GM18499 (cell line): ENCODE data around the gene ENTREP1.

ENCODE experiments used
- ATAC-seq: cut with Tn5 transposase; IDR thresholded peaks from one replicate; pipeline ENCODE4 v1.9.1; 2021; ENCODE audit warnings: moderate number of reproducible peaks; ENCODE audit not compliant: insufficient read depth, unreplicated experiment

Gene ENTREP1

GRCh38 chr9:69357821-69358220 is 32.8 kb downstream of the ENTREP1 start:
- no peak for ATAC-seq

DNA sequence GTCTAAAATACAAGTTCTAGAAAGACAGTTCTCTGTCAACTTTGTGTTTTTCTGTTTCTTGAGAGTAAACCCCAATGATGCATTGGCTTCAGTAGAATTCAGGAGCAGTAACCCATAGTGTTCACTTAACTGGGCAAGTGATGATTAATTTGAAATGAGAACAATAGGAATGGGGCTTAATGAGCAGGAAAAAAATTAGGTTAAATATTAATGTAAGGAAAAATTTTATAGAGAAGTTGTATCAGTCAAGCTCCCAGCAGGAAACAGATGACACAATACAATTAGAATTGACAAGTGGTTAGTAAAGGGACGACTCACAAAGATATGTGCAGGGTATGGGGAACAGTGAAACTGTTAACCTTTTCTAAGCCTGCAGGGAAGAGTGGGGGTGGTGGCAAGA is 38.2 kb downstream of the ENTREP1 start:
- ATAC-seq: no peak

DNA sequence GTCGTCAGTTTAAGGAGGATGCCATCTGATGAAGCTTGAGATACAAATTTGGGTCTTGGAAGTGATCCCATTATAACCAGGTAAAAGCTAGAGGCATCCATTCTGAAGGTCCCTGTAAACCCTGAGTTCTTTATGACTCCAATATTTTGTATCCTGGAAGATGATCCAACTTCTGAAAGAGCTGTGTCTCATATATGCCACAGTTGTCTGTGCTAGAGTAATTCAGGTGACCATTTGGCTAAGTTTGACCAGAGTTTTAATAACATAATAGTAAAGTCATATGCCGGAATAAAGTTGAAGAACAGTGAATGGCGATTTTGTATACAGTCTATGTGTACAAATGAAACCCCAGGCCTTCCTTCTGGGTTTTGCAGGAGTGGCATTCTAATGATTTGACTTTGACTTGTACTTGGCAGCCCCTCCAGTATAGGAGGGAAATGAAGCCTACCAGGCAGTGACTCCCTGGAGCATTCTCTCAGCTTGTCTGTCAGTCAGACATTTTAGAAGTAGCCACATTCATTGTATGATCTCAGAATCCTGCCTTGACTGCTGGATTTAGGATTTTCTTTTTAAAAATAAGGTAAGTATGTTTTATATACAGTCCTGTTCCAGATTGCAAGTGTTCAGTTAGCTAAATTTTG is 39.6 kb downstream of the ENTREP1 start:
- ATAC-seq: no peak

- no peak for ATAC-seq
Observed at GRCh38 chr9:69370430-69370829, 45.4 kb downstream of the ENTREP1 start.

- no peak for ATAC-seq
Observed at GRCh38 chr9:69371001-69371400, 46.0 kb downstream of the ENTREP1 start.

- no peak for ATAC-seq
Observed at GRCh38 chr9:69376651-69377050, 51.6 kb downstream of the ENTREP1 start.

- ATAC-seq: no peak
Observed at GRCh38 chr9:69377291-69377690, 52.3 kb downstream of the ENTREP1 start.

- ATAC-seq: no peak
Observed at GRCh38 chr9:69377981-69378380, 53.0 kb downstream of the ENTREP1 start.

DNA sequence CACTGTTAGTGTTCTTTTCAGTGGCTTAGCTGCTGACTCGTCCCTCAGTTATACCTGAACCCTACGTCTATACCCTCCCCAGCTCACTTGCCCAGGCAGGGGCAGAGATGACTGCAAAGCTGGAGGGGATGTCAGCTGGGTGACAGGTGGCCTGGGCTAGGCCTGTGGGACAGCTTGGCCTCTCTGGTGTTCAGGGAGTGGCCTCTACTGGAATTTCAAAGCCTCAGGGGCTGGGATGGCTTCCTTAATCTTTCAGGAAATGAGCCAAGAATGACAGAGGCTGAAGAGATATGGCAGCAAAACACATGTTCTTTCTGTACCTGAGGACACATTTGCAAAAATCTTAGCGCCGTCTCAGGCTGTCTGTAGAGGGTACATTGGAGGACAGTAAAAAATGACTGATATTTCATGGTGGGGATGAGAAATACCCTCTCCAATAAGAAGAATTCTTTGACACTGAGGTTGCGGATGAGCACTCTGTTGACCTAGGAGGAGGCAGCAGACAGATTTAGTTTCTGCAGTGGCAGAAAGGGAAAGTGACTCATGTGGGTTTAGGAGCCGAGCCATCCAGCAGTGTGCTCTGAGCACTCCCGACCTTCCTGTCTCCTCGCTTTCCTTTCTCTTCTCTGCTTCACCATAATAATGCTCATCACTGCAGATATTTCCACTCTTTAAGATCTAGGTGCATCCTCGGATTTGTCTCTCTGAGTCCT is 54.4 kb downstream of the ENTREP1 start:
- no peak for ATAC-seq

DNA sequence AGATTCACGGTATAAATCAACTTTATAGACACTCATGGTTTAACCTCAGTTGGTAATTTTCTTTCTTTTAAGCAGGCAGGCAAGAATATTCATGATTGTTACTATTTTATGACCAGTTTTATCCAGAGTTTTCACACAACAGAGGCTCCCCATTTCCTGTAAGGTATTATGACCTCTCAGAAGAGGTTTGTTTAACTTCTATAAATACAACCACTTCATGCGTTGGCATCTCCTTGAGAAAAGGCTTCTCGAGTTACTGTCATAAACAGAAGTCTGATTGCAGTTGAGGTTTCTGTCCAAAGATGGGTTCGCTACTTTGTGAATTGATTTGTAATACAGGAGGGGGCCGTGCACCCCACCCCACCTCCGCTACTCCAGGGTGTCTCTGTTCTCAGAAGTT is 55.3 kb downstream of the ENTREP1 start:
- no peak for ATAC-seq

- no peak for ATAC-seq
Observed at GRCh38 chr9:69380811-69381210, 55.8 kb downstream of the ENTREP1 start.

DNA sequence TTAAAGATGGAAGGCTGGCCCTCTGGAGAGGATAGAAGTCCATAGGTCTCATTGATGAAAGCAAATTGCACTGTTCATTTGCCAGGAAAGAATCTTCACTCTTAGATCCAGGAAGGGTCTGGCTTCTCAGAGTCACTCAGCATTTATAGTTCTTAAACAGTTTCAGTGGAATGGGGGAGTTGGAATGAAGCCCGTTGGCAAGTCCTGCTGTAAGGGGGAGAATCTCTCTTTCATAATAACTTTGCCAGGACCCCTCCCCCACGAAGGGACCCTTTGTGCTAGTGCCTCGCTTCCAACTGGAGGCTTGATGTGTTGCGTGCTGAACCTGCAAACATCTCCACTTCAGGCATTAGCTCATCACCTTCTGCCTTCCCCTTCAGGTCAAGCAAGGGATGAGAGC is 57.1 kb downstream of the ENTREP1 start:
- no peak for ATAC-seq

DNA sequence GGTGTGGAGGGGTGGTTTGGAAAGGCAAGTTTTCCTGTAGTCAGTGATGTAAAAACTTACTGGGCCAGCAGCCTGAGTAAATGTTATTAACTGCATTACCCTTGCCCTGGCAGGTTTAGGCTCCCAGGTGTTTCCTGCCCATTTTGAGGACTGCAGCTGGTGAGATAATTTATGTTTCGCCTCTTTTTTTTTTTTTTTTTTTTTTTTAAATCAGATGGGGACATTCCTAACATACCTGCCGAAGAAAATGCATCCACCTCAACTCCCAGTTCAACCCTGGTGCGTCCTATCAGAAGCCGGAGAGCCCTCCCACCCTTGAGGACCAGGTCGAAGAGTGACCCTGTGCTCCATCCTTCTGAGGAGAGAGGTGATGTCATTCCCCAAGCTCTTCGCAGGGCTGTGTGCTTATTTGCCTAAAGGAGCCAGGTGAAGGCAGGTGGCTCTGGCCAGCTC is 60.6 kb downstream of the ENTREP1 start:
- ATAC-seq: no peak

- ATAC-seq: no peak
Observed at GRCh38 chr9:69386651-69387050, 61.6 kb downstream of the ENTREP1 start.

GRCh38 chr9:69388596-69388995 is 63.6 kb downstream of the ENTREP1 start:
- no peak for ATAC-seq

- ATAC-seq: no peak
Observed at GRCh38 chr9:69389437-69389995, 64.5 kb downstream of the ENTREP1 start.

DNA sequence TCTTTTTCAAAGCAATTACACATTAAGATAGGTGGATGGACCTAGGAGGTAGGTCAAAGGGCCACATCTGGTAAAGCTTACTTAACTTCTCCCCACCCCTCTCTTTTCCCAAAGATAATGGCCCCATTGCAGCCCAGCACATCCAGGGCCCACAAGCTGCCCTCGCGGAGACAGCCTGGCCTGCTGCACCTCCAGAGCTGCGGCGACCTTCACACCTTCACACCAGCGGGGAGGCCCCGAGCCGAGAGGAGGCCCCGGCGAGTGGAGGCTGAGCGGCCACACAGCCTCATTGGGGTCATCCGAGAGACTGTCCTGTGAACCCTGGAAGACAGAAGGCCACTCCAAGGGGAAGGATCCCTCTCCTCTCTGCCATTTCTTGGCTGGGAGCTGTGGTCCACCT is 66.5 kb downstream of the ENTREP1 start:
- ATAC-seq: no peak

GRCh38 chr9:69391946-69392345 is 66.9 kb downstream of the ENTREP1 start:
- ATAC-seq: no peak

DNA sequence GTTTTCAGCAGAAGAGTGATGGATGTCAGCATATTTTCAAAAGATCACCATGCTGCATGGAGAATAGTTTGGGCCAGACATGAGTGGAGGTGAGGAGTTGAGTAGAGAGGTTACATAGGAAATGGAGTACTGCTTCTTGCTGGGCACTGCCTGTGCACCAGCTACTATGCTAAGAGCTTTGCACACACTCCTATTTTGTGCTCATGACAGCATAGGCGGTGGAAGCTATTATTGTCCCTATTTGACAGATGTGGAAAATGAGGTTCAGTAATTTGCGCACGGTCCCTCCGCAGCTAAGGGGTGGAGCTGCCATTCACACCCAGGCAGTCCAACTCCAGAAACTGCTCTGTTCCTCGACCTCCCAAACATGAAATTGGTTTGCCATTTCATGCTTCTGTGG is 67.8 kb downstream of the ENTREP1 start:
- no peak for ATAC-seq

GRCh38 chr9:69393425-69393824 is 68.4 kb downstream of the ENTREP1 start:
- ATAC-seq: no peak

GRCh38 chr9:69395718-69396117 is 70.7 kb downstream of the ENTREP1 start:
- no peak for ATAC-seq

- no peak for ATAC-seq
Observed at GRCh38 chr9:69396759-69397158, 71.7 kb downstream of the ENTREP1 start.
